ENCODE results near the gene NPR2. TPM values are rescaled to one million over a fixed set of nuclear protein-coding genes. Genes with fewer than 3 reads are reported as not detected.
A peak's percentile ranks its signal among the peaks of the same experiment; 100 is the strongest.

NPR2 gene
- total RNA-seq, 2 experiments from 2014 or later = 4.7 to 9.8 TPM

GRCh38 chr9:35816708-35817107 lies 25.3 kb downstream of the NPR2 start:
- Histone ChIP-seq H3K4me3 (ENCODE audit: low read depth, low read length, poor library complexity, severe bottlenecking) (no peak overlapping the region), H4K20me1 (ENCODE audit: insufficient read depth, low read length) (no peaks in the 10 kb centered on the region), H3K36me3 (ENCODE audit: insufficient read depth, low read length) (no peaks in the 10 kb centered on the region), H3K79me2 (ENCODE audit: insufficient read depth, low read depth, low read length) (peaks cover 10% of the 10 kb centered on the region; the same call in 1 of the 2 replicates), H3K9me3 (ENCODE audit: low read length) (0 out of 2 replicates have a peak, but pooled peaks cover 4% of the 10 kb centered on the region), H3K4me2 (ENCODE audit: low read length) (no peak overlapping the region), H3K4me1 (ENCODE audit: insufficient read depth, low read length, poor library complexity, severe bottlenecking) (peaks cover 23% of the 10 kb centered on the region), H3K27ac (ENCODE audit: low read depth, low read length, poor library complexity, severe bottlenecking) (no peak overlapping the region), H2AFZ (ENCODE audit: low read length) (no peak overlapping the region), H3K9me2 (ENCODE audit: insufficient read depth, low read length) (no peaks in the 10 kb centered on the region)
- ChIA-PET POLR2A (no interaction called here), CTCF (ENCODE audit: unreplicated experiment) (no interaction called here)
- no peak for DNase-seq (ENCODE audit: low spot score)
- no TSS peak for BruUV-seq (replicated peaks)
- intact Hi-C loops (cut with micrococcal nuclease; ENCODE audit: unreplicated experiment) = no loop called here
- TF ChIP-seq, protein P1, sequence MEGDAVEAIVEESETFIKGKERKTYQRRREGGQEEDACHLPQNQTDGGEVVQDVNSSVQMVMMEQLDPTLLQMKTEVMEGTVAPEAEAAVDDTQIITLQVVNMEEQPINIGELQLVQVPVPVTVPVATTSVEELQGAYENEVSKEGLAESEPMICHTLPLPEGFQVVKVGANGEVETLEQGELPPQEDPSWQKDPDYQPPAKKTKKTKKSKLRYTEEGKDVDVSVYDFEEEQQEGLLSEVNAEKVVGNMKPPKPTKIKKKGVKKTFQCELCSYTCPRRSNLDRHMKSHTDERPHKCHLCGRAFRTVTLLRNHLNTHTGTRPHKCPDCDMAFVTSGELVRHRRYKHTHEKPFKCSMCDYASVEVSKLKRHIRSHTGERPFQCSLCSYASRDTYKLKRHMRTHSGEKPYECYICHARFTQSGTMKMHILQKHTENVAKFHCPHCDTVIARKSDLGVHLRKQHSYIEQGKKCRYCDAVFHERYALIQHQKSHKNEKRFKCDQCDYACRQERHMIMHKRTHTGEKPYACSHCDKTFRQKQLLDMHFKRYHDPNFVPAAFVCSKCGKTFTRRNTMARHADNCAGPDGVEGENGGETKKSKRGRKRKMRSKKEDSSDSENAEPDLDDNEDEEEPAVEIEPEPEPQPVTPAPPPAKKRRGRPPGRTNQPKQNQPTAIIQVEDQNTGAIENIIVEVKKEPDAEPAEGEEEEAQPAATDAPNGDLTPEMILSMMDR (conservative IDR thresholded peaks at IDR 0.05; ENCODE audit: low read length) = 0 out of 2 replicates have a peak, but pooled peaks have one; percentile 18
- no peak for TF ChIP-seq EZH2phosphoT487 (IDR thresholded peaks at IDR 0.05; ENCODE audit: borderline replicate concordance, low read depth, low read length)

- no peaks in the 10 kb centered on the region for H3K9me2 ChIP-seq (ENCODE audit: insufficient read depth, low read length)
- no peaks in the 10 kb centered on the region for H3K36me3 ChIP-seq (ENCODE audit: insufficient read depth, low read length)
- H3K27ac ChIP-seq (ENCODE audit: low read depth, low read length, poor library complexity, severe bottlenecking) = no peak overlapping the region
- no peak overlapping the region for H3K4me3 ChIP-seq (ENCODE audit: low read depth, low read length, poor library complexity, severe bottlenecking)
- no peak for DNase-seq (ENCODE audit: low spot score)
- intact Hi-C loops (cut with micrococcal nuclease; ENCODE audit: unreplicated experiment) = no loop called here
- peaks cover 10% of the 10 kb centered on the region for H3K4me1 ChIP-seq (ENCODE audit: insufficient read depth, low read length, poor library complexity, severe bottlenecking)
- CTCF ChIA-PET (ENCODE audit: unreplicated experiment) = no interaction called here
- H3K9me3 ChIP-seq (ENCODE audit: low read length) = 0 out of 2 replicates have a peak, but pooled peaks cover 4% of the 10 kb centered on the region
- TF ChIP-seq EZH2phosphoT487 (IDR thresholded peaks at IDR 0.05; ENCODE audit: borderline replicate concordance, low read depth, low read length) = no peak
- TF ChIP-seq, protein P1 (conservative IDR thresholded peaks at IDR 0.05; ENCODE audit: low read length) = no peak
- POLR2A ChIA-PET = no interaction called here
- H4K20me1 ChIP-seq (ENCODE audit: insufficient read depth, low read length) = no peaks in the 10 kb centered on the region
- H2AFZ ChIP-seq (ENCODE audit: low read length) = no peak overlapping the region
- H3K4me2 ChIP-seq (ENCODE audit: low read length) = no peak overlapping the region
- peaks cover 10% of the 10 kb centered on the region; the same call in 1 of the 2 replicates for H3K79me2 ChIP-seq (ENCODE audit: insufficient read depth, low read depth, low read length)
- BruUV-seq (replicated peaks) = no TSS peak
These were observed 26.9 kb downstream of the NPR2 start for GRCh38 chr9:35818341-35818740.

DNA sequence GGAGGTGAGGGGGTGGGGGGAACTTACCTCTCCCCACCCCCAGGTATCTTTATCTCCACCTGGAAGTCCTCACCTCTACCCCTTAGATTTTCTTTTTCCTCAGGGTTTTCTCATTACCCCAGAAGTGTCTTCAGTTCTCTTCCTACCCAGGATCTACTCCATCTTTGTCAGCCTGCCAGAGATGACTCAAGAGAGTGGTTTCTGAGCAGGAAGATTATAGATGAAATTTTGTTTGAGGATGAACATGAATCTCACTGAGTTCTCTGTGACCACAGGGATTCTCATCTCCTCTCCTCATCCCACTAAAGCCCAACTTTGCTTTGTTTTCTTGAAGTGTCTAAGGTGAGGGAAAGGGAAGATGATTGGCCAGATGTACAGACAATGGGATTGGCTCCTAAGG lies 28.7 kb downstream of the NPR2 start:
- H3K9me3 ChIP-seq (ENCODE audit: low read length) = 0 out of 2 replicates have a peak, but pooled peaks cover 4% of the 10 kb centered on the region
- no peak overlapping the region for H3K27ac ChIP-seq (ENCODE audit: low read depth, low read length, poor library complexity, severe bottlenecking)
- no peaks in the 10 kb centered on the region for H3K4me1 ChIP-seq (ENCODE audit: insufficient read depth, low read length, poor library complexity, severe bottlenecking)
- DNase-seq (ENCODE audit: low spot score) = no peak
- no peaks in the 10 kb centered on the region for H3K9me2 ChIP-seq (ENCODE audit: insufficient read depth, low read length)
- ChIA-PET CTCF (ENCODE audit: unreplicated experiment) (no interaction called here), POLR2A (no interaction called here)
- no peaks in the 10 kb centered on the region for H3K79me2 ChIP-seq (ENCODE audit: insufficient read depth, low read depth, low read length)
- H3K4me3 ChIP-seq (ENCODE audit: low read depth, low read length, poor library complexity, severe bottlenecking) = no peak overlapping the region
- no TSS peak for BruUV-seq (replicated peaks)
- no peaks in the 10 kb centered on the region for H4K20me1 ChIP-seq (ENCODE audit: insufficient read depth, low read length)
- no peak overlapping the region for H2AFZ ChIP-seq (ENCODE audit: low read length)
- no peak overlapping the region for H3K4me2 ChIP-seq (ENCODE audit: low read length)
- no peaks in the 10 kb centered on the region for H3K36me3 ChIP-seq (ENCODE audit: insufficient read depth, low read length)
- intact Hi-C loops (cut with micrococcal nuclease; ENCODE audit: unreplicated experiment) = no loop called here
- TF ChIP-seq, protein P1 (conservative IDR thresholded peaks at IDR 0.05; ENCODE audit: low read length) = no peak
- TF ChIP-seq EZH2phosphoT487 (IDR thresholded peaks at IDR 0.05; ENCODE audit: borderline replicate concordance, low read depth, low read length) = no peak
